Prostate gland (tissue), 2 donors: ENCODE measurements around the gene HIVEP3. TPM values are rescaled to one million over a fixed set of nuclear protein-coding genes. Genes with fewer than 3 reads are reported as not detected.

Experiments
- DNase-seq: peaks from one replicate; pipeline ENCODE4 v3.0.0-alpha.2; 2019; ENCODE audit warnings: low spot score
- H3K27ac ChIP-seq, 2 donors: fragments of 200-600 bp; sonication (generic); 2 replicates each; pipeline ENCODE4 v1.5.1; 2017 to 2019
- H3K27me3 ChIP-seq: fragments of 200-600 bp; sonication (generic); replicated peaks from 2 replicates; pipeline ENCODE4 v1.5.1; 2019; ENCODE audit not compliant: insufficient read depth
- H3K36me3 ChIP-seq, 2 donors: fragments of 200-600 bp; sonication (generic); 1 replicate in 1 of 2; 2 replicates in 1 of 2; pipeline versions ENCODE4 v1.5.1 to v1.8.1; 2017 to 2019
- H3K4me1 ChIP-seq: fragments of 200-600 bp; sonication (generic); replicated peaks from 2 replicates; pipeline ENCODE4 v1.5.1; 2019
- H3K4me3 ChIP-seq, 2 donors: fragments of 200-600 bp; sonication (generic); 2 replicates each; pipeline ENCODE4 v1.5.1; 2017 to 2019
- H3K9me3 ChIP-seq: fragments of 200-600 bp; sonication (generic); 2 replicates; pipeline ENCODE4 v1.5.1; 2017
- POLR2A ChIP-seq: fragments of 450-650 bp; IDR thresholded peaks from one replicate; pipeline ENCODE4 v1.6.1; 2016; ENCODE audit warnings: antibody characterized with exemption, mild to moderate bottlenecking
- POLR2AphosphoS5 ChIP-seq: sonication (generic); formaldehyde crosslinking; IDR thresholded peaks from one replicate; pipeline ENCODE4 v1.6.1; 2017; ENCODE audit warnings: antibody characterized with exemption
- WGBS: methylation state at CpG from one replicate; pipeline ENCODE4 v1.1.5; 2018; 5-methylcytosine and 5-hydroxymethylcytosine counted together
- intact Hi-C: fragments of 100-400 bp; cut with DNase I; formaldehyde crosslinking; loops from one replicate; pipeline ENCODE4 v1.14.2; 2022
- total RNA-seq, 2 donors: library from RNA; depleted of rRNA; stranded (reverse); fragments of >200 nt; gene quantifications; one replicate each; pipeline ENCODE4 v1.1.0, GENCODE V29; 2016
- TF ChIP-seq, protein P1 (sequence below), 4 experiments: fragments of 200-600 bp in 2 of 4; fragments of 450-650 bp in 2 of 4; sonication (generic) in 2 of 4; IDR thresholded peaks; 1 replicate in 3 of 4; 2 replicates in 1 of 4; pipeline ENCODE4 v1.5.1; 2016 to 2019; ENCODE audit warnings: antibody characterized with exemption in 4 of 4, mild to moderate bottlenecking in 2 of 4, moderate library complexity in 2 of 4

Gene HIVEP3
- total RNA-seq, 2 donors from 2014 or later, result 9.3 to 11.2 TPM

DNA sequence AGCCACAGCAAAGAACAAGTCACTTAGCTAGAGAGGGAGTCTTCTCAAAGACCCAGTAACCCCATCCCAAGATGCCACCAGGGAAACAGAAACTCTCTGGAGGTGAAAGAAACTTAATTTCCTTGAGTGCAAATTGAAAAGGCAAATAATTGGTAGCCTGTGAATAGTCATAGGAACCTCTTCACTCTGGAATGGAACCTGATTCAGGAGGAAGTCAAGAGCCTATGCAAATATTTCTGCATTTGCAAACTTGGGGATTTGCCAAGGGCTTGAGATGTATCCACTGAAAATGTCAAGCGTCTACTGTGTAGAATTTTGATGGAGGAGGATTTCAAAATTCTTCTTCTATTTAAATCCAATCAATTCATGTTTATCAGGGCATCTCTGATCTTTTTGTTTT lies 5.7 kb downstream of the HIVEP3 start:
- Histone ChIP-seq H3K27ac (no peak overlapping the region), H3K4me3 (no peak overlapping the region), H3K36me3 (no peaks in the 10 kb centered on the region), H3K27me3 (no peaks in the 10 kb centered on the region), H3K4me1 (peaks cover 4% of the 10 kb centered on the region), H3K9me3 (no peaks in the 10 kb centered on the region)
- intact Hi-C loops, result no loop called here
- 78% methylated on average over 1 of the region's 1 CpG for WGBS
- DNase-seq, result no peak
- TF ChIP-seq POLR2AphosphoS5 (no peak), POLR2A (no peak)
- TF ChIP-seq, protein P1, sequence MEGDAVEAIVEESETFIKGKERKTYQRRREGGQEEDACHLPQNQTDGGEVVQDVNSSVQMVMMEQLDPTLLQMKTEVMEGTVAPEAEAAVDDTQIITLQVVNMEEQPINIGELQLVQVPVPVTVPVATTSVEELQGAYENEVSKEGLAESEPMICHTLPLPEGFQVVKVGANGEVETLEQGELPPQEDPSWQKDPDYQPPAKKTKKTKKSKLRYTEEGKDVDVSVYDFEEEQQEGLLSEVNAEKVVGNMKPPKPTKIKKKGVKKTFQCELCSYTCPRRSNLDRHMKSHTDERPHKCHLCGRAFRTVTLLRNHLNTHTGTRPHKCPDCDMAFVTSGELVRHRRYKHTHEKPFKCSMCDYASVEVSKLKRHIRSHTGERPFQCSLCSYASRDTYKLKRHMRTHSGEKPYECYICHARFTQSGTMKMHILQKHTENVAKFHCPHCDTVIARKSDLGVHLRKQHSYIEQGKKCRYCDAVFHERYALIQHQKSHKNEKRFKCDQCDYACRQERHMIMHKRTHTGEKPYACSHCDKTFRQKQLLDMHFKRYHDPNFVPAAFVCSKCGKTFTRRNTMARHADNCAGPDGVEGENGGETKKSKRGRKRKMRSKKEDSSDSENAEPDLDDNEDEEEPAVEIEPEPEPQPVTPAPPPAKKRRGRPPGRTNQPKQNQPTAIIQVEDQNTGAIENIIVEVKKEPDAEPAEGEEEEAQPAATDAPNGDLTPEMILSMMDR (IDR thresholded peaks at IDR 0.05), result no peak

DNA sequence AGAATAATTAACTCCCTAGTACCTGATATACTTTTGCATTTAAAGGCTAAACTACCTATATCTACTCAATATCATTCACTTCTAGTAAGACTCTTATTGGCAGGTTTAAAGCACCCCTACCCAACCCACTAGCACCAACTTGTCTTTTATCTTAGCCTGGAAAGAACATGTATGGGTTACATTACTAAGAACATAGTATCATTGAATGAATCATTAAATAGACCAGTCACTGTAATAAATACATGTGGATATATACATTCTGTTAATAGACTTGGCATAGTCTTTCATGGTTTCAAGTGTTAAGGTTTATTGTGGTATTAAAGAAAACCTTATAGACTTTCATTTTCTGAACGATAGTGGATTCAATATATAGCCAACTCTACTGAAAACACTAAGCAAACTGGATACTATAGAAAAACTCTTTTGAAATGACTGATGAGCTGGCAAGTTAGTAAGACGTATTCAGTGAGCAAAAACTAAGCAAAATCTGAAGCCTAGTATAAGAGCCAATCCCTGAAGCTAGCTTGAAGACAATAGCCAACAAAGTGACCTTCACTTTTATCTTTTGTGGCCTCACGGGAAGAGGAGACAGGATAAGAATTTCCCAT lies 10.3 kb downstream of the HIVEP3 start:
- Histone ChIP-seq H3K27me3 (no peaks in the 10 kb centered on the region), H3K9me3 (no peaks in the 10 kb centered on the region), H3K36me3 (no peaks in the 10 kb centered on the region), H3K4me1 (no peaks in the 10 kb centered on the region), H3K4me3 (no peak overlapping the region), H3K27ac (no peak overlapping the region)
- TF ChIP-seq POLR2AphosphoS5, result no peak
- TF ChIP-seq POLR2A, result no peak
- TF ChIP-seq, protein P1 (IDR thresholded peaks at IDR 0.05), result no peak
- intact Hi-C loops, result no loop called here
- DNase-seq, result no peak
- WGBS, result 78% methylated on average over 3 of the region's 3 CpGs

- TF ChIP-seq, protein P1 (IDR thresholded peaks at IDR 0.05), result no peak
- no peak for TF ChIP-seq POLR2AphosphoS5
- no peak for TF ChIP-seq POLR2A
- 93% methylated on average over 8 of the region's 8 CpGs for WGBS
- intact Hi-C loops, result no loop called here
Measured at GRCh38 chr1:41907446-41907845, 11.3 kb downstream of the HIVEP3 start.

GRCh38 chr1:41906943-41907342 lies 11.8 kb downstream of the HIVEP3 start:
- H3K27me3 ChIP-seq, result no peaks in the 10 kb centered on the region
- no peaks in the 10 kb centered on the region for H3K9me3 ChIP-seq
- H3K4me1 ChIP-seq, result no peaks in the 10 kb centered on the region
- 56% methylated on average over 2 of the region's 2 CpGs for WGBS
- TF ChIP-seq POLR2A (no peak), POLR2AphosphoS5 (no peak)
- TF ChIP-seq, protein P1 (IDR thresholded peaks at IDR 0.05), result no peak
- intact Hi-C loops, result no loop called here
- H3K27ac ChIP-seq, result no peak overlapping the region
- no peak for DNase-seq
- H3K36me3 ChIP-seq, result no peaks in the 10 kb centered on the region
- no peak overlapping the region for H3K4me3 ChIP-seq

More at GRCh38 chr1:41907446-41907845, 11.3 kb downstream of the HIVEP3 start:
- Histone ChIP-seq H3K4me1 (no peaks in the 10 kb centered on the region), H3K27me3 (no peaks in the 10 kb centered on the region), H3K36me3 (no peaks in the 10 kb centered on the region), H3K4me3 (no peak overlapping the region), H3K27ac (no peak overlapping the region), H3K9me3 (no peaks in the 10 kb centered on the region)
- no peak for DNase-seq

- DNase-seq, result no peak
- 87% methylated on average over 1 of the region's 1 CpG for WGBS
- intact Hi-C loops, result no loop called here
Measured at GRCh38 chr1:41905093-41905675, 13.5 kb downstream of the HIVEP3 start.

More at GRCh38 chr1:41905093-41905675, 13.5 kb downstream of the HIVEP3 start:
- no peak overlapping the region for H3K27ac ChIP-seq
- H3K4me3 ChIP-seq, result no peak overlapping the region
- no peaks in the 10 kb centered on the region for H3K36me3 ChIP-seq
- no peaks in the 10 kb centered on the region for H3K27me3 ChIP-seq
- H3K4me1 ChIP-seq, result no peaks in the 10 kb centered on the region
- no peaks in the 10 kb centered on the region for H3K9me3 ChIP-seq
- no peak for TF ChIP-seq POLR2AphosphoS5
